ENCODE results near the gene IFT52. TPM values are rescaled to one million over a fixed set of nuclear protein-coding genes. Genes with fewer than 3 reads are reported as not detected.

The IFT52 gene
- total RNA-seq, 1 experiment from 2014 or later: 70.5 TPM

- H3K4me3 Mint-ChIP-seq (ENCODE audit: unreplicated experiment): no peak overlapping the region
- no peaks in the 10 kb centered on the region for H3K9me3 Mint-ChIP-seq (ENCODE audit: unreplicated experiment)
- no peaks in the 10 kb centered on the region for H3K27me3 Mint-ChIP-seq (ENCODE audit: insufficient read depth, unreplicated experiment)
- no peak overlapping the region for H3K27ac Mint-ChIP-seq (ENCODE audit: unreplicated experiment)
- TF ChIP-seq, protein P1, sequence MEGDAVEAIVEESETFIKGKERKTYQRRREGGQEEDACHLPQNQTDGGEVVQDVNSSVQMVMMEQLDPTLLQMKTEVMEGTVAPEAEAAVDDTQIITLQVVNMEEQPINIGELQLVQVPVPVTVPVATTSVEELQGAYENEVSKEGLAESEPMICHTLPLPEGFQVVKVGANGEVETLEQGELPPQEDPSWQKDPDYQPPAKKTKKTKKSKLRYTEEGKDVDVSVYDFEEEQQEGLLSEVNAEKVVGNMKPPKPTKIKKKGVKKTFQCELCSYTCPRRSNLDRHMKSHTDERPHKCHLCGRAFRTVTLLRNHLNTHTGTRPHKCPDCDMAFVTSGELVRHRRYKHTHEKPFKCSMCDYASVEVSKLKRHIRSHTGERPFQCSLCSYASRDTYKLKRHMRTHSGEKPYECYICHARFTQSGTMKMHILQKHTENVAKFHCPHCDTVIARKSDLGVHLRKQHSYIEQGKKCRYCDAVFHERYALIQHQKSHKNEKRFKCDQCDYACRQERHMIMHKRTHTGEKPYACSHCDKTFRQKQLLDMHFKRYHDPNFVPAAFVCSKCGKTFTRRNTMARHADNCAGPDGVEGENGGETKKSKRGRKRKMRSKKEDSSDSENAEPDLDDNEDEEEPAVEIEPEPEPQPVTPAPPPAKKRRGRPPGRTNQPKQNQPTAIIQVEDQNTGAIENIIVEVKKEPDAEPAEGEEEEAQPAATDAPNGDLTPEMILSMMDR (IDR thresholded peaks at IDR 0.05; ENCODE audit: insufficient read depth in 1 of 2, low read depth in 1 of 2, low read length in 1 of 2, severe bottlenecking in 1 of 2, unreplicated experiment in 1 of 2): no peak
- BruUV-seq (replicated peaks): no TSS peak
- peaks cover 4% of the 10 kb centered on the region for H3K4me1 Mint-ChIP-seq (ENCODE audit: low read depth, unreplicated experiment)
- Histone ChIP-seq H3K4me1 (no peaks in the 10 kb centered on the region), H3K36me3 (ENCODE audit: control insufficient read depth, insufficient read depth, low read length) (peaks cover 6% of the 10 kb centered on the region; the same call in 1 of the 2 replicates), H3K9me3 (no peaks in the 10 kb centered on the region), H3K27me3 (replicated peaks; ENCODE audit: control insufficient read depth, insufficient read depth, low read length) (no peaks in the 10 kb centered on the region), H3K4me3 (ENCODE audit: low read depth, low read length) (no peak overlapping the region)
- no peak for DNase-seq
- ChIA-PET POLR2A (interaction anchor here (0.6 kb wide), 1 partner anchor 16 kb away, joined by 3 read pairs; no protein-coding TSS in a partner anchor), CTCF (interaction anchor here (0.5 to 2.9 kb wide), 8 partner anchors 10 to 242 kb away, joined by 3 to 81 read pairs (median 5); partner anchors contain the start of gene IFT52)
- intact Hi-C loops (cut with micrococcal nuclease; ENCODE audit: unreplicated experiment): loop anchor here (5.0 kb wide), 1 partner anchor 134 kb away; the partner anchor contains the start of gene SGK2
- peaks cover 91% of the 10 kb centered on the region for H3K36me3 Mint-ChIP-seq (ENCODE audit: insufficient read depth, unreplicated experiment)
These were observed 100.3 kb downstream of the IFT52 start for GRCh38 chr20:43690943-43691598.

GRCh38 chr20:43691928-43692524 is 101.3 kb downstream of the IFT52 start:
- H3K4me3 ChIP-seq (ENCODE audit: low read depth, low read length): no peak overlapping the region
- peak; percentile 80 to 88 for DNase-seq
- H3K27me3 ChIP-seq (replicated peaks; ENCODE audit: control insufficient read depth, insufficient read depth, low read length): no peaks in the 10 kb centered on the region
- TF ChIP-seq, protein P1 (IDR thresholded peaks at IDR 0.05; ENCODE audit: insufficient read depth in 1 of 2, low read depth in 1 of 2, low read length in 1 of 2, severe bottlenecking in 1 of 2, unreplicated experiment in 1 of 2): peak; percentile 95
- BruUV-seq (replicated peaks): no TSS peak
- Mint-ChIP-seq H3K36me3 (ENCODE audit: insufficient read depth, unreplicated experiment) (peaks cover 91% of the 10 kb centered on the region), H3K27me3 (ENCODE audit: insufficient read depth, unreplicated experiment) (no peaks in the 10 kb centered on the region), H3K27ac (ENCODE audit: unreplicated experiment) (no peak overlapping the region), H3K4me1 (ENCODE audit: low read depth, unreplicated experiment) (peaks cover 4% of the 10 kb centered on the region), H3K4me3 (ENCODE audit: unreplicated experiment) (no peak overlapping the region), H3K9me3 (ENCODE audit: unreplicated experiment) (no peaks in the 10 kb centered on the region)
- no peaks in the 10 kb centered on the region for H3K4me1 ChIP-seq
- intact Hi-C loops (cut with micrococcal nuclease; ENCODE audit: unreplicated experiment): loop anchor here (1.0 to 5.0 kb wide), 3 partner anchors 135 to 243 kb away; partner anchors contain the start of gene SGK2
- ChIA-PET POLR2A (interaction anchor here (0.6 kb wide), 1 partner anchor 144 kb away, joined by 5 read pairs; no protein-coding TSS in a partner anchor), CTCF (interaction anchor here (0.5 to 2.9 kb wide), 15 partner anchors 11 to 861 kb away, joined by 3 to 81 read pairs (median 4); partner anchors contain the start of genes IFT52 and SGK2)
- peaks cover 4% of the 10 kb centered on the region; the same call in 1 of the 2 replicates for H3K36me3 ChIP-seq (ENCODE audit: control insufficient read depth, insufficient read depth, low read length)
- H3K9me3 ChIP-seq: no peaks in the 10 kb centered on the region

- H3K27me3 Mint-ChIP-seq (ENCODE audit: insufficient read depth, unreplicated experiment): no peaks in the 10 kb centered on the region
- H3K4me1 Mint-ChIP-seq (ENCODE audit: low read depth, unreplicated experiment): peaks cover 4% of the 10 kb centered on the region
- no peaks in the 10 kb centered on the region for H3K9me3 ChIP-seq
- 0 out of 2 replicates have a peak, but pooled peaks cover 3% of the 10 kb centered on the region for H3K36me3 ChIP-seq (ENCODE audit: control insufficient read depth, insufficient read depth, low read length)
- no peak overlapping the region for H3K4me3 ChIP-seq (ENCODE audit: low read depth, low read length)
- no peaks in the 10 kb centered on the region for H3K27me3 ChIP-seq (replicated peaks; ENCODE audit: control insufficient read depth, insufficient read depth, low read length)
- CTCF ChIA-PET: no interaction called here
- no peaks in the 10 kb centered on the region for H3K9me3 Mint-ChIP-seq (ENCODE audit: unreplicated experiment)
- TF ChIP-seq, protein P1 (IDR thresholded peaks at IDR 0.05; ENCODE audit: insufficient read depth in 1 of 2, low read depth in 1 of 2, low read length in 1 of 2, severe bottlenecking in 1 of 2, unreplicated experiment in 1 of 2): no peak
- intact Hi-C loops (cut with micrococcal nuclease; ENCODE audit: unreplicated experiment): loop anchor here (5.0 kb wide), 1 partner anchor 137 kb away; the partner anchor contains the start of gene SGK2
- POLR2A ChIA-PET: no interaction called here
- no peaks in the 10 kb centered on the region for H3K4me1 ChIP-seq
- H3K4me3 Mint-ChIP-seq (ENCODE audit: unreplicated experiment): no peak overlapping the region
- no TSS peak for BruUV-seq (replicated peaks)
- no peak overlapping the region for H3K27ac Mint-ChIP-seq (ENCODE audit: unreplicated experiment)
- no peak for DNase-seq
- peaks cover 83% of the 10 kb centered on the region for H3K36me3 Mint-ChIP-seq (ENCODE audit: insufficient read depth, unreplicated experiment)
These were observed 104.0 kb downstream of the IFT52 start for GRCh38 chr20:43694763-43695162.

Measured in Caco-2 (cell line).